Measurements from ENCODE around the gene MAP3K5.

DNA sequence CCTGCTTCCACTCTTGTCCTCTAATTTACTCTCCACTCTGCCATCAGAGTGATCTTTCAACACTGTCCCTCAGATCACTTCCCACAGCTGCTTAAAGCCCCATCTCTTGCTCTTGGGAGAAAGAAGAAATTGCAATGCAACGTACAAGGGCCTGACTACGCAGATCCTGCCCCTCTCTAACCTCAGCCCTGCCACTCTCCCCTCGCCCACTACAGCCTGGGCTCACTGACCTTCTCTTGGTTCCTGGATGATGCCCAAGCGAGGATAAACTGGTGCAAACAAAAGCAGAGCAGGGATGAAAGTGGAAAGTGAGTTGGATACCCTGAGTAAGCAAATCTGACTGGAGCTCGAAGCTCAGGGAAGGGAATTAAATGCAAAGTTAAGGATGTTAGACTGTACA lies 92.9 kb downstream of the MAP3K5 start:
- TF ChIP-seq, protein P1, sequence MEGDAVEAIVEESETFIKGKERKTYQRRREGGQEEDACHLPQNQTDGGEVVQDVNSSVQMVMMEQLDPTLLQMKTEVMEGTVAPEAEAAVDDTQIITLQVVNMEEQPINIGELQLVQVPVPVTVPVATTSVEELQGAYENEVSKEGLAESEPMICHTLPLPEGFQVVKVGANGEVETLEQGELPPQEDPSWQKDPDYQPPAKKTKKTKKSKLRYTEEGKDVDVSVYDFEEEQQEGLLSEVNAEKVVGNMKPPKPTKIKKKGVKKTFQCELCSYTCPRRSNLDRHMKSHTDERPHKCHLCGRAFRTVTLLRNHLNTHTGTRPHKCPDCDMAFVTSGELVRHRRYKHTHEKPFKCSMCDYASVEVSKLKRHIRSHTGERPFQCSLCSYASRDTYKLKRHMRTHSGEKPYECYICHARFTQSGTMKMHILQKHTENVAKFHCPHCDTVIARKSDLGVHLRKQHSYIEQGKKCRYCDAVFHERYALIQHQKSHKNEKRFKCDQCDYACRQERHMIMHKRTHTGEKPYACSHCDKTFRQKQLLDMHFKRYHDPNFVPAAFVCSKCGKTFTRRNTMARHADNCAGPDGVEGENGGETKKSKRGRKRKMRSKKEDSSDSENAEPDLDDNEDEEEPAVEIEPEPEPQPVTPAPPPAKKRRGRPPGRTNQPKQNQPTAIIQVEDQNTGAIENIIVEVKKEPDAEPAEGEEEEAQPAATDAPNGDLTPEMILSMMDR (IDR thresholded peaks at IDR 0.05) = no peak
- TF ChIP-seq POLR2AphosphoS5 (IDR thresholded peaks at IDR 0.05) = no peak
